Measurements from ENCODE around the gene SDF4.

DNA sequence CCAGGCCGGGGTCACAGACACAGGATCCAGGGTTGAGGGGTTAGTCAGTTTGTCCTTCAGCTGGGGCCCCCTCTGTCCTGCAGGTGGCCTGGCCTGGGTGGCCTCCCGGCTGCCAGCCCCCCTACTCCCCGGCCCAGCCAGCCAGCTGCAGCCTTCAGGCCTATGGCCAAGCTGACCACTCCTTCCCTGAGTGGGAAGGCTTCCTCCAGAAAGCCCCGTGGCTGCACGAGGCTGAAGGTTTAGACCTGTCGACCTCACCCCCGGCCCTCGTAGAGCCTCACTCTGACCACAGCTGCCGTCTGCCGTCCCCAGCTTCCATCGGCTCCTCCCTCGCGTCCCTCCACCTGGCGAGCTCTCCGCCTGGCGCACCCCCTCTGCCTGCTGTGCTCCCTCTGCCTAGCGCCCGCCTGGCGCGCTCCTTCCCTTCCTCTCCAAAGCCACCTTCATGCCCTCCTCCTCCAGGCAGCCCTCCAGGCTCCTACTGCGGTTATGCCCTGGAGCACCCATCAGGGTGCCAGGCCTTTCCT is 48.5 kb downstream of the SDF4 start:
- TF ChIP-seq SP1 (IDR thresholded peaks at IDR 0.05) = no peak
- TF ChIP-seq HDGF (IDR thresholded peaks at IDR 0.05; ENCODE audit: borderline replicate concordance) = no peak
- no peak for TF ChIP-seq BHLHE40 (IDR thresholded peaks at IDR 0.05; ENCODE audit: borderline replicate concordance)
- no peak for TF ChIP-seq SUZ12 (IDR thresholded peaks at IDR 0.05)
- TF ChIP-seq FOXK2 (IDR thresholded peaks at IDR 0.05) = no peak
- no peak for TF ChIP-seq ZNF384 (IDR thresholded peaks at IDR 0.05)
